AG09319 (cell line): ENCODE data around the gene CEP104.
A peak's percentile ranks its signal among the peaks of the same experiment; 100 is the strongest.
"Not testable (repeated sequence)": the region's sequence is repeated elsewhere in the genome, so short reads cannot be mapped to it uniquely, and the experiment has no call there.

Source experiments
- DNase-seq: peaks from one replicate; pipeline ENCODE4 v3.0.0-alpha.2; 2010; ENCODE audit warnings: low read depth; ENCODE audit errors: extremely low read depth
- CTCF ChIP-seq: IDR thresholded peaks from 2 replicates; pipeline ENCODE4 v1.5.1; 2011; ENCODE audit warnings: low read depth, mild to moderate bottlenecking, inconsistent platforms, low read length, moderate library complexity

Gene CEP104

GRCh38 chr1:3807769-3808168 is 49.2 kb downstream of the CEP104 start:
- TF ChIP-seq CTCF, result no peak
- DNase-seq, result no peak

GRCh38 chr1:3805038-3805437 is 52.0 kb downstream of the CEP104 start:
- no peak for DNase-seq
- no peak for TF ChIP-seq CTCF

DNA sequence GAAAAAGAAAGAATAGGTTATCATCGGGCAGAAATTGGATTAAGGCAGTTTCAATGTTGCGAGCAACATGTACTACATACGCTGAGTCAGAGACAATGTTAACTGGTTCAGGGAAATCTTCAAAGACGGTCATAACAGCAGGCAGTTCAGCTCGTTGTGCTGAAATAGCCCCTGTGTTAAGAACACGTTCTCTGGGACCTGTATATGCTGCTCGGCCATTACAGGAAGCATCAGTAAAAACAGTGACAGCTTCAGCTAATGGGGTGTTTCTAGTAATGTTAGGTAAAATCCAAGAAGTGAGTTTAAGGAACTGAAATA is 52.4 kb downstream of the CEP104 start:
- DNase-seq, result not testable (repeated sequence)

DNA sequence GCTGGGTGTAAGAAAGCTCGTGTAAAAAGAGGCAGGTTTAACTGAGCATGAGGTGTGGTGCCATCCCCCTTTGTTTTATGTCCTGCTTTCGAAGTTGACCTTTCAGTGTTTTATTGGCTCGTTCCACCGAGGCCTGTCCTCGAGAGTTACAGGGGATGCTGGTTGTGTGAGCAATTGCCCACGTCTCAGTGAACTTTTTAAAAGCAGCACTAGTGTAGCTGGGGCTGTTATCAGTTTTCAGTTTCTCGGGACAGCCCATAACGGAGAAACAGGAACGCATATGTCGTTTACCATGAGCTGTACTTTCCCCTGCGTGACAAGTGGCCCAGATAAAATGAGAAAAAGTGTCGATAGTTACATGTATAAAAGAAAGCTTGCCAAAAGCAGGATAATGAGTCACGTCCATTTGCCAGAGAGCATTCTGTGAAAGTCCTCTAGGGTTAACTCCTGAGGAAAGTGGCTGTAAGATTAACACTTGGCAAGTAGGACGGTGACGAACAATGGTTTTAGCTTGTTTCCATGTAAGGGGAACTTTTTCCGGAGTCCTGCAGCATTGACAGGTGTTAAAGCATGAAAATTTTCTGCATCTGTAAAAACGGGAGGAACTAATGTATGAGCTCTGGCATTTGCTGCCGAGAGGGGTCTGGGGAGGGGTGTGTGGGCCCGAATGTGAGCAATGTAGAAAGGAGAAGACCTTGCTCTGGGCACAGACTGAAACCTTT is 52.9 kb downstream of the CEP104 start:
- no peak for TF ChIP-seq CTCF
- no peak for DNase-seq

GRCh38 chr1:3800795-3801194 is 56.2 kb downstream of the CEP104 start:
- not testable (repeated sequence) for DNase-seq

DNA sequence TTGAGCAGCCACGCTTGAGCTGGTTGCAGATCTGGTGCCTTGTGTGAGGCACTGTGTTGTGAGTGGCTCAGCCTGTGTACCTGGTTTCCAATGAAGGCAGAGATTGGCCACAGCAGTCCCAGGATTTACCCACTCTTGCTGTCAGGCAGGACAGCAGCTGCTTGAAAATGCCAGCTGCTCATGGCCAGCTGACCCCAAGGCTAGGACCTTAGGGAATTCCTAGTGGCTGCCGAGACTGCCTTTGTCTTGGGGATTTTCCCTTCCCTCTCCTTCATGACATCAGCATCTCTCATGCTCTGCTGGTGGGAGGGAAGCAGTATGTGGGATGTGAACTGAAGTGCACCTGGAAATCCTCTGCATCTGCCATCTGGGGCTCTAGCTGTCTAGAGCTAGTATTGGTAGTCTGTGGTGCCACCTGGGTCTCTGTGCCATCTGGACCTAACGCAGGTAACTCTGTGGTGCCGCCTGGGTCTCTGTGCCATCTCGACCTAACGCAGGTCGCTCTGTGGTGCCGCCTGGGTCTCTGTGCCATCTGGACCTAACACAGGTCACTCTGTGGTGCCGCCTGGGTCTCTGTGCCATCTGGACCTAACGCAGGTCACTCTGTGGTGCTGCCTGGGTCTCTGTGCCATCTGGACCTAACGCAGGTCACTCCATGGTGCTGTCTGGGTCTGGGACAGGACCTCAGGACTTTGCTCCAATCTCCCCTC is 56.9 kb downstream of the CEP104 start:
- DNase-seq, result no peak
- no peak for TF ChIP-seq CTCF

GRCh38 chr1:3796215-3797061 is 60.6 kb downstream of the CEP104 start, which contains the start of gene LRRC47:
Gene LRRC47, minus strand, starts transcription at chr1:3796498. Its CDS starts 22 bp downstream, at chr1:3796476.
- DNase-seq, result peak; percentile 64
- TF ChIP-seq CTCF, result no peak

- no peak for DNase-seq
- no peak for TF ChIP-seq CTCF
Measured at GRCh38 chr1:3795453-3796214, 61.4 kb downstream of the CEP104 start.
